Stimulated activated CD8-positive, alpha-beta memory T cell treated with anti-CD3 and anti-CD28 coated beads, Interleukin-15, amount 100 ng/mL, for 1 hour (primary cell): ENCODE results near the gene ATP6V0B.

Experiments used
- DNase-seq: peaks from one replicate; pipeline ENCODE4 v3.0.0-alpha.2; 2020; ENCODE audit warnings: low read depth

ATP6V0B gene

GRCh38 chr1:43974443-43975248 is at the start of gene ATP6V0B:
TSS of gene ATP6V0B (plus strand) at chr1:43974960. CDS start at chr1:43975041, 81 bp downstream.
- peak; percentile 90 for DNase-seq

DNA sequence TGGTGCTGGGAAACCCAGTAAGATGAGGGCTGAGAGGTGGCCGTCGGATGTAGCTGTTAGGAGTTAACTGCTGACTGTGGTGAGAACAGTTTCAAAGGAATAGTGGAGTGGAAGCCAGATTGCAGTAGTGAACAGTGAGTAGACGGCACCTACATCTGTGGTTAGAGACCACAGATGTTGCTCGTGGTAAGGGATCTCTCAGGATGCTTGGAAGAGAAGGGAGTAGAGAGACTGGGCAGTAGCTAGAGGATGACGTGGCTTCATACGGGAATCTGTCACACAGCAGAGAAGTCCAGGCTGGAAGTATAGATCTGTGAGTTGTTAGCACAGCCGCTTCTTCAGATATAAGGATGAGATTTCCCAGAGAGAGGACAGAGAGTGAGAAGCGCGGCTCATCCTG is 48.9 kb upstream of the ATP6V0B start:
- no peak for DNase-seq

GRCh38 chr1:43930168-43930948 is 44.4 kb upstream of the ATP6V0B start:
- DNase-seq: no peak

GRCh38 chr1:43930949-43931275 is 43.8 kb upstream of the ATP6V0B start:
- DNase-seq: no peak

DNA sequence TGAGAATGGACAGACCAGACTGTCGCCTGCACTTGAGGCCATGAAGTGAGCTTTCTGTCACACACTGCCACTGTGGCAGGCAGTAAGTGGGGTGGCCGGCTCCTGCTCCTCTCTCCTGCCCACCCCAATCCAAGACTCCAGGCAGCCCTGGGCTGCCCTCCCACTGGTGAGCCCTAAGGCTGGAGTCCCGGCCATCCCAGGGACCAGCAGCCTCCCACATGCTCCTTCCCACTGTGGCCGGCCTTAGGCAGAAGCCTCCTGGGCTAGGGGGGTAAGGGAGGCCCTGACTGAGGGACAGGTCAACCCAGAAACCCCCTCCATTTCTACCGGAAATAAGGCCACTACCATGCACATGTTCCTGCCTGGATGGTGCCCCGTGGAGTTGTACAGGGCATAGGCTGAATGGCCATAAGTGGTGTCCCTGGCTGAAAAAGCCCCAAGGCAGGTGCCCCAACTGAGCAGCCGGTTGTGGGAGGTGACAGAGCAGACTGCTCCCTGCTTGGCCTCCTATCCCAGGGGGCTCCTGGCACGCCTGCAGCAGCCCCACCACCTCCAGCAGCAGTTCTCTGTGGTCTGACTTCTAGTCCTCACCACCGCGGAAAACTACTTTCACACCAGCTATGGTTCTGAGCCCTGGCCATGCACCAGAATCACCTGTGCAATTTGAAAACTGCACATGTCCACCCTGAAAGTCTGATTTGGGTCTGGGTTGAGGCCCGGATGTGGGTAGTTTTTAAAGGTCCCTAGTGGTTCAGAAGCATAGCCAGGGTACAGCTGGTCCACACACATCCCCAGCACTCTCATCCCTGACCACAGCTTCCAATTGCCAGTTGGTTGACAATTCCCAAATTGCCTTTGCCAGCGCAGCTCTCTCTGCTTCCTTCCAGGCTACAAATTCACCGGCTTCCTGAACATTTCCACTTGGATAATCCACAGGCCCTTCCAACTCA is 42.8 kb upstream of the ATP6V0B start:
- no peak for DNase-seq

GRCh38 chr1:43932786-43933385 is 41.9 kb upstream of the ATP6V0B start:
- DNase-seq: no peak

DNA sequence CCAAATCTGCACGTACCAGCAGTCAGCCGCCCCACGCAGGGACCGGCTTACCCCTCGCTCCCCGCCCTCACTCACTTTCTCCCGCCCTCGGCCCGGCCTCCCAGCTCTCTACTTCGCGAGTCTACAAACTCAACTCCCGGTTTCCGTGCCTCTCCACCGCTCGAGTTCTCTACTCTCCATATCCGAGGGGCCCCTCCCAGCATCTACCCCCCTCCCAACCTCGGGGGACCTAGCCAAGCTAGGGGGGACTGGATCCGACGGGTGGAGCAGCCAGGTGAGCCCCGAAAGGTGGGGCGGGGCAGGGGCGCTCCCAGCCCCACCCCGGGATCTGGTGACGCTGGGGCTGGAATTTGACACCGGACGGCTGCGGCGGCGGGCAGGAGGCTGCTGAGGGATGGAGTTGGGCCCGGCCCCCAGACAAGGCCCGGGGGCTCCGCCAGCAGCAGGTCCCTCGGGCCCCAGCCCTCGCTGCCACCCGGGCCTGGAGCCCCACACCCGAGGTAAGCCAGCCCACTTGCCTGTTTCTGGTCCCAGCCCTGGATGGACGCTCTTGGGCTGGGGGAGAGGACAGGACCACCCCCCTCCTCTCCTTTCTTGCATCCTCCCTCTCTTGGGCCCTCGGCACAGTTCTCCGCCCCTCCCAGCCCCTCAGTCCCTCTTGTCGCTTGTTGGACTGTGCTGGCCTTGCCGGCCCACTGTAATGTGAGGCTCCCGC is 41.2 kb upstream of the ATP6V0B start, which contains the start of gene ARTN:
ARTN (plus strand) TSS at position 416 of the 715 bp plus-strand sequence. CDS start 1,856 bp downstream, outside the sequence.
- DNase-seq: no peak

DNA sequence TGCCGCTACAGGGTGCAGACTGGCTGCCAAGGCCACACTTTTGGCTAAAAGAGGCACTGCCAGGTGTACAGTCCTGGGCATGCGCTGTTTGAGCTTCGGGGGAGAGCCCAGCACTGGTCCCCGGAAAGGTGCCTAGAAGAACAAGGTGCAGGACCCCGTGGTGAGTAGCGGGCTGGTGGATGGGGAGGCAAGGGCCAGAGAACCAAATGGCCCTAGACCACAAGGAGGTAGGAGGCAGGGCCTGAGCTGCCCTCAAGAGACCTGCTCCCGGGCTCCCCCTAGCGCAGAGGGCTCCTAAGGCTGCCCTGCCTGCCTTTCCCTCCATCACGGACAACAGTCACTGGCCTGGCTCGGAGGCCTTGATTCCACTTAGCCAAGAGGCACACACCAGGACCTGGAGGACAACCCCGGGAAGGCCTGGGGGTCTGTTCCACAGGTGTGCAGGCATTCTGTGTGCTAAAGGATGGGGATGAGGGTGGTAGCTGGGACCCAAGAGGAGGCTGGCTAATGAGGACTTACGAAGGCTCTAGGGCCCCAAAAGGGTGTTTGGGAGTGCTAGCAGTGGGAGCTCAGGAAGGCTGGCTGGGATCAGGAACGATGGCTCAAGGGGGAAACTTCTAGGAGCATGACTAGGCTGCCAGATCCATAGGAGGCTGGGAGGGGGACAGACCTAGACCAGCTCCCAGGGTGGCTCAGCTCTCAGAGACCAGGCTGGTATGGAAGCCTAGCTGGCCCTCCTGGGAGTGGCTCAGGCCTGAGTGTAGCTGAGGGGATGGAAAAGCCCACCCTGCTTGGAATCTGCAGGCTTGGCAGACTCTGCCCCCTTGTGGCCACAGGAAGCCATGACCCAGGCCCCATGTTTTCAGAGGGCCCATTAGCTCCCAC is 40.4 kb upstream of the ATP6V0B start:
- DNase-seq: peak; percentile 17

DNA sequence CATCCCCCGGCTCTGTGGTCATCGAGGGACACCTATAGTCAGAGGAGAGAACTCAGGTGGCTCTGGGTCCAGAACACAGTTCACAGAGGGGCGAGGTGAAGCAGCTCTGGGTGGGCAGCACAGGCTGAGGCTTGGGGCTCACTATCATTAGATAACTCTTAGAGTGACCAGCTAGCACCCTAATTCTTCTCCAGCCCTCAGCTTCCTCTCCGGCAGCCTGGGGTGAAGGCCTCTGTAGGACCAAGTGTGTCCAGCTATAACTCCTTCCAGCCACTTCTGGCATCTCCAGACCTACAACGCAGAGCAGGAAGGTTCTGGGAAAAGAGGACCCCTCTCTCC is 39.8 kb upstream of the ATP6V0B start:
- DNase-seq: no peak

DNA sequence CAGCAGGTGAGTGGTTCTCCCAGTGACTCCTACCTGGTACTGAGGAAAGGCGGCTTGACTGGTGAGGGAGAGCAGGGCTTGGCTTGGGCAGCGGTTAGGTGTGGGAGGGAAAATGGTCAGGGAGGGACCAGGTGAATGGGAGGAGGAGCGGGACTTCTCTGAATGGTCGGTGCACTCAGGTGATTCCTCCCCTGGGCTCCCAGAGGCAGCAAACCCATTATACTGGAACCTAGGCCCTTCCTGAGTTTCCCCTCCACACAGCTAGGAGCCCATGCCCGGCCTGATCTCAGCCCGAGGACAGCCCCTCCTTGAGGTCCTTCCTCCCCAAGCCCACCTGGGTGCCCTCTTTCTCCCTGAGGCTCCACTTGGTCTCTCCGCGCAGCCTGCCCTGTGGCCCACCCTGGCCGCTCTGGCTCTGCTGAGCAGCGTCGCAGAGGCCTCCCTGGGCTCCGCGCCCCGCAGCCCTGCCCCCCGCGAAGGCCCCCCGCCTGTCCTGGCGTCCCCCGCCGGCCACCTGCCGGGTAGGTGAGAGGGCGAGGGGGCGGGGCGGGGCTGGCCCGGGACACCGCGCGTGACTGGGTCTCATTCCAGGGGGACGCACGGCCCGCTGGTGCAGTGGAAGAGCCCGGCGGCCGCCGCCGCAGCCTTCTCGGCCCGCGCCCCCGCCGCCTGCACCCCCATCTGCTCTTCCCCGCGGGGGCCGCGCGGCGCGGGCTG is 38.9 kb upstream of the ATP6V0B start:
- DNase-seq: no peak

- no peak for DNase-seq
Observed at GRCh38 chr1:43936431-43937151, 38.2 kb upstream of the ATP6V0B start.

- no peak for DNase-seq
Observed at GRCh38 chr1:43937179-43937865, 37.4 kb upstream of the ATP6V0B start.

DNA sequence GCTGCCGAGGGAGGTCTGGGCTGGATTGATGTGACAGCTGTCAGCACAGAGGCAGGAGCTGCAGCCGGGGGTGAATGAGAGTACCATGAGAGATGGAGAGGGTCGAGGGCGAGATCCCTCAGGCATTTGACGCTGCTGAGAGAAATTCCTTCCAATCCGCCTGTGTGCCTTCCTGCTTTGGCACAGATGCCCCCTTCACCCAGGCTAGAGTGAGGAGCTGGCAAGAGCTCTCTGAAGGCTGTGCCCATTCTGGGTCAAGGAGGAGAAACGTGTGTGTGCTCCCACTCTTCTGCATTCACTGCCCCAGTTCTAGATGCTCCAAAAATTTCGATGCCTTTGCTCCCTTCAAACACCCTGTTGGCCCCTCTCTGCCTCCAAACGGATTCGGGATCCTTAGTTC is 36.4 kb upstream of the ATP6V0B start:
- no peak for DNase-seq

DNA sequence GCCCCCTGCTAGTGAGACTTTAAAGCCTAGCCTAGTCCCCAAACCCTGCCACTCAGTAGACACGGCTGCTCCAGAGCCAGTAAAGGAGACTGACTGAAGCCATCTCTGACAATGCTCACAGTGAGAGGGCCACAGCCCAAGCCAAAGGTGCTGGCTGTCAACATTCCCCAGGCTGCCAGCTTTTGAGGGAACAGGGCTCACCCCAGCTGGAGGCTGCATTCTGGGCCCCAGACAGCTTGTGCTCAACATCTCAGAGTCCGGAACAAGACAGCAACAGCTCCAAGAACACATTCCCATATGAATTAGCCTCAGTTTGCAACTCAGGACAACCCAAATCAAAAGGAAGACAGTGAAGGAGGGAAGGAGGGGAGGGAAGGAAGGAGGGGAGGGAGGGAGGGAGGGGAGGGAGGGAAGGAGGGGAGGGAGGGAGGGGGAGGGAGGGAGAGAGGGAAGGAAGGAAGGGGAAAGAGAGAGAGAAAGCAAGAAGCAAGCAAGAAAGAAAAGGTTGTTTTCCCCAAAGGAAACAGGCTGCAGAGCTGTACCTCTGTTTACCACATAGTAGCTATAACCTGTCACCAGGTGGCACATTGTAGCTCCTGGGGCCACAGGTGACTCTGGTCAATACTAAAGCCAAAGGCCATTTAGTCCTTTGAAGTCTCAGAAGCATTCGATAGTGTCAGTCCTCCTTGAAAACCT is 35.7 kb upstream of the ATP6V0B start:
- no peak for DNase-seq

- DNase-seq: no peak
Observed at GRCh38 chr1:43942411-43942810, 32.3 kb upstream of the ATP6V0B start.

DNA sequence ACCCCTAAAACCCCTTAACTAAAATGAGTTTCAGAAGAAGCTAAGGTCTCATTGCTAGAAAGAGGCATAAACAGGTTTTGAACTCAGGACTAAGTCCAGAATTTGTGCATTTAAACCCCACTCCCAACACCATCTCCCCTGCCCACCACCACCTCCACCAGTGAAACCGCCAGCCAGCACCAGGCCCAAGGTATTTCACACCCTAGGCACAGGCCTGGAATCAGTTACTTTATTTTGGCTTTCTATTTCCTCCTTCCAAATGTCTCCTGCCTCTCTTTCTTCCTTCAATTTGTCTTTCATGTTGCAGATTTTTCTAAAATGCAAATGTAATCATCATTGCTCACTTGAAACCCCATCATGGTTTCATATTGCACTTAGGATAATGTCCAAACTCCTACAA is 29.9 kb upstream of the ATP6V0B start:
- DNase-seq: no peak

DNA sequence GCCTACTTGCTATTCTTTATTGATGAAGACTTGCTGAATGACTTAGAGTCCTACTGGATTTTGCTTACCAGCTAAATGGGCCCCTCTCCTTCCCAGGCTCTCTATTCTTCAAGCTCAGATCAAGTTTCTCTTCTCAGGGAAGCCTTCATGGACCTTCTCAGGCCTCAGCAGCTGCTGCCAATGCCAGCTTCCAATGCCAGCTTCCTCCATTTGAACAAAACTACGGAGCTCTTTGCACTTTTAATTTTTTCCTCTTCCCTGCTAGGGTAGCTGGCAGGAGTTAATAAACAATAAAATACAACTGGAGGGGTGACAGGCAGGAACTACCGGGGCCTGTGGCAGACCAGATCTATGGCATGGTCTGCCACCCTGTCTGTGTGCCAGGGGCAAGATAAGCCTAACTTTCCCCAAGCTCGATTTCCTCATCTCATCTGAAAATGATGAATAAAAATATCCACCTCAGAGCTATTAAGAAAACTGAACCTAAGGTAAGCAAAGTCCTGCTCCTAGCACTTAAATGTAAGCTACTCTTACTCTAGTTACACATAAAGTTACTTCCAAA is 29.0 kb upstream of the ATP6V0B start:
- no peak for DNase-seq
